GM18498 (cell line): Measurements from ENCODE around the gene B2M.
"Not testable (repeated sequence)": the region's sequence is repeated elsewhere in the genome, so short reads cannot be mapped to it uniquely, and the experiment has no call there.

Experiments
- ATAC-seq: cut with Tn5 transposase; IDR thresholded peaks from one replicate; pipeline ENCODE4 v1.9.1; 2021; ENCODE audit warnings: mild to moderate bottlenecking, moderate library complexity; ENCODE audit not compliant: unreplicated experiment

Gene B2M

GRCh38 chr15:44720460-44721176 lies 9.3 kb downstream of the B2M start:
- no peak for ATAC-seq

- no peak for ATAC-seq
Observed at GRCh38 chr15:44722011-44722410, 10.7 kb downstream of the B2M start.

GRCh38 chr15:44726136-44726535 lies 14.8 kb downstream of the B2M start:
- no peak for ATAC-seq

- peak; percentile 45 for ATAC-seq
Observed at GRCh38 chr15:44726568-44727484, 15.5 kb downstream of the B2M start.

GRCh38 chr15:44727485-44728231 lies 16.3 kb downstream of the B2M start:
- no peak for ATAC-seq

- not testable (repeated sequence) for ATAC-seq
Observed at GRCh38 chr15:44728232-44728575, 16.9 kb downstream of the B2M start.

GRCh38 chr15:44728576-44729407 lies 17.5 kb downstream of the B2M start:
- ATAC-seq = peak; percentile 74

GRCh38 chr15:44729408-44730127 lies 18.3 kb downstream of the B2M start:
- peak; percentile 1 for ATAC-seq

- no peak for ATAC-seq
Observed at GRCh38 chr15:44734839-44735481, 23.6 kb downstream of the B2M start.

GRCh38 chr15:44735482-44736180 lies 24.3 kb downstream of the B2M start:
- peak; percentile 40 for ATAC-seq

GRCh38 chr15:44736181-44736765 lies 25.0 kb downstream of the B2M start, which contains the start of gene TRIM69:
TRIM69 (plus strand) TSS chr15:44736528; CDS start chr15:44736705, 177 bp downstream.
- ATAC-seq = peak; percentile 41

GRCh38 chr15:44738340-44738984 lies 27.1 kb downstream of the B2M start:
- ATAC-seq = no peak

- not testable (repeated sequence) for ATAC-seq
Observed at GRCh38 chr15:44739222-44739847, 28.0 kb downstream of the B2M start.

- ATAC-seq = not testable (repeated sequence)
Observed at GRCh38 chr15:44743454-44743853, 32.1 kb downstream of the B2M start.

- ATAC-seq = no peak
Observed at GRCh38 chr15:44753345-44753744, 42.0 kb downstream of the B2M start.

GRCh38 chr15:44763187-44763586 lies 51.9 kb downstream of the B2M start:
- no peak for ATAC-seq

- ATAC-seq = no peak
Observed at GRCh38 chr15:44763848-44764247, 52.5 kb downstream of the B2M start.
